B cell (primary cell): Measurements from ENCODE around the gene IL17REL. TPM values are rescaled to one million over a fixed set of nuclear protein-coding genes. Genes with fewer than 3 reads are reported as not detected.

Source experiments
- ATAC-seq: fragments of 200-7000 bp; cut with Tn5 transposase; one replicate; pipeline ENCODE4 v1.10.0; 2021; ENCODE audit warnings: low read depth, mild to moderate bottlenecking, moderate number of reproducible peaks, moderate library complexity
- CTCF ChIA-PET: fragments of 350-600 bp; sonication (Branson Sonifier 250); formaldehyde crosslinking; loops from one replicate; lab custom pipeline; 2021; ENCODE audit warnings: antibody characterized with exemption, inconsistent platforms; lab: Charles Lee
- POLR2A ChIA-PET: fragments of 350-600 bp; sonication (Branson Sonifier 250); formaldehyde crosslinking; loops from one replicate; lab custom pipeline; 2021; ENCODE audit warnings: antibody characterized with exemption; lab: Charles Lee
- DNase-seq: peaks from one replicate; pipeline ENCODE4 v3.0.0; 2013
- H2AFZ ChIP-seq: 2 replicates; pipeline ENCODE4 v1.6.1; 2012; ENCODE audit warnings: mild to moderate bottlenecking, low read depth, low read length; ENCODE audit not compliant: insufficient read depth, poor library complexity, severe bottlenecking
- H3K27ac ChIP-seq, 2 donors: 1 replicate in 1 of 2; 2 replicates in 1 of 2; pipeline ENCODE4 v1.5.1; 2012 to 2013; ENCODE audit warnings: low read length in 2 of 2, mild to moderate bottlenecking in 2 of 2, moderate library complexity in 1 of 2
- H3K27me3 ChIP-seq, 4 experiments: fragments of 200-600 bp in 1 of 4; sonication (generic) in 1 of 4; replicated peaks in 1 of 4; 1 replicate in 2 of 4; 2 replicates in 2 of 4; pipeline versions ENCODE4 v1.6.1 to v1.7.0; 2013 to 2016; ENCODE audit warnings: low read length in 3 of 4, mild to moderate bottlenecking in 2 of 4, mixed read lengths in 1 of 4, moderate library complexity in 1 of 4; ENCODE audit not compliant: insufficient read depth in 4 of 4, control insufficient read depth in 3 of 4; ENCODE audit errors: control extremely low read depth in 1 of 4
- H3K36me3 ChIP-seq, 2 experiments: replicated peaks in 1 of 2; 1 replicate in 1 of 2; 2 replicates in 1 of 2; pipeline versions ENCODE4 v1.6.1 to v1.7.1; 2013; ENCODE audit warnings: low read length in 1 of 2; ENCODE audit not compliant: insufficient read depth in 2 of 2, control insufficient read depth in 1 of 2; ENCODE audit errors: control extremely low read depth in 1 of 2, extremely low read depth in 1 of 2
- H3K4me1 ChIP-seq, 2 donors: fragments of 200-600 bp in 1 of 2; sonication (generic) in 1 of 2; 1 replicate in 1 of 2; 2 replicates in 1 of 2; pipeline versions ENCODE4 v1.5.1 to v1.6.1; 2013 to 2017; ENCODE audit warnings: low read length in 2 of 2; ENCODE audit not compliant: control insufficient read depth in 2 of 2, insufficient read depth in 2 of 2
- H3K4me2 ChIP-seq: replicated peaks from 2 replicates; pipeline ENCODE3; 2012; ENCODE audit warnings: mild to moderate bottlenecking, low read depth, low read length; ENCODE audit not compliant: poor library complexity, severe bottlenecking
- H3K4me3 ChIP-seq, 5 experiments: fragments of 200-600 bp in 1 of 5; sonication (generic) in 1 of 5; 1 replicate in 3 of 5; 2 replicates in 2 of 5; pipeline versions ENCODE4 v1.5.1 to v1.7.0; 2011 to 2016; ENCODE audit warnings: low read length in 4 of 5, mild to moderate bottlenecking in 4 of 5, low read depth in 2 of 5, control low read depth in 1 of 5, moderate library complexity in 1 of 5; ENCODE audit not compliant: insufficient read depth in 1 of 5; ENCODE audit errors: control extremely low read depth in 1 of 5, extremely low read depth in 1 of 5
- H3K79me2 ChIP-seq: fragments of 200-600 bp; sonication (generic); one replicate; pipeline ENCODE4 v1.6.0; 2016; ENCODE audit warnings: low read length; ENCODE audit not compliant: control insufficient read depth, insufficient read depth
- H3K9ac ChIP-seq: fragments of 200-600 bp; sonication (generic); 2 replicates; pipeline ENCODE4 v1.6.1; 2017; ENCODE audit warnings: mild to moderate bottlenecking, low read length, moderate library complexity
- H3K9me3 ChIP-seq, 3 donors: one replicate each; pipeline versions ENCODE4 v1.6.1 to v1.7.1; 2013; ENCODE audit warnings: low read length in 2 of 3; ENCODE audit not compliant: control insufficient read depth in 2 of 3, insufficient read depth in 1 of 3; ENCODE audit errors: control extremely low read depth in 1 of 3
- H4K20me1 ChIP-seq: 2 replicates; pipeline ENCODE4 v1.6.0; 2012; ENCODE audit warnings: mild to moderate bottlenecking, low read length; ENCODE audit not compliant: insufficient read depth, control insufficient read depth, poor library complexity, severe bottlenecking
- H3K27ac Mint-ChIP-seq: one replicate; pipeline ENCODE4 v1.8.0; 2021; ENCODE audit warnings: mixed read lengths
- H3K27me3 Mint-ChIP-seq: one replicate; pipeline ENCODE4 v1.8.0; 2021; ENCODE audit warnings: mixed read lengths
- H3K4me1 Mint-ChIP-seq: one replicate; pipeline ENCODE4 v1.8.0; 2021; ENCODE audit warnings: mixed read lengths
- H3K4me3 Mint-ChIP-seq: one replicate; pipeline ENCODE4 v1.8.0; 2021; ENCODE audit warnings: mixed read lengths
- H3K9me3 Mint-ChIP-seq: one replicate; pipeline ENCODE4 v1.8.0; 2022; ENCODE audit warnings: mixed read lengths; ENCODE audit not compliant: insufficient read depth
- CTCF ChIP-seq: fragments of 200-600 bp; IDR thresholded peaks from one replicate; pipeline ENCODE4 v1.8.0; 2022; ENCODE audit warnings: antibody characterized with exemption, mild to moderate bottlenecking
- EZH2 ChIP-seq: IDR thresholded peaks from 2 replicates; pipeline ENCODE4 v1.6.1; 2012; ENCODE audit warnings: borderline replicate concordance, low read depth, mild to moderate bottlenecking, moderate library complexity, low read length; ENCODE audit not compliant: insufficient read depth, poor library complexity, severe bottlenecking
- WGBS: methylation state at CpG from one replicate; pipeline ENCODE4 v1.1.5; 2013; ENCODE audit warnings: missing lambda C conversion rate; ENCODE audit not compliant: insufficient coverage; 5-methylcytosine and 5-hydroxymethylcytosine counted together
- intact Hi-C: fragments of 100-400 bp; cut with micrococcal nuclease; formaldehyde crosslinking; loops from one replicate; pipeline ENCODE4 v1.10.0; 2022
- polyA plus RNA-seq: library from polyadenylated mRNA; depleted of rRNA; stranded (reverse); fragments of >200 nt; gene quantifications from 2 replicates; pipeline ENCODE4 v1.2.3, GENCODE V29; 2012
- total RNA-seq, 2 donors: library from RNA; stranded (reverse); fragments of 120-200 nt in 1 of 2; gene quantifications; 1 replicate in 1 of 2; 2 replicates in 1 of 2; pipeline versions ENCODE4 v1.2.3 to v1.2.4, GENCODE V29; 2013 to 2022

Gene IL17REL
- total and polyA plus RNA-seq, 2 donors (not counting 1 experiment from before 2014, with no cell fraction given): 0.09 to 0.10 TPM

DNA sequence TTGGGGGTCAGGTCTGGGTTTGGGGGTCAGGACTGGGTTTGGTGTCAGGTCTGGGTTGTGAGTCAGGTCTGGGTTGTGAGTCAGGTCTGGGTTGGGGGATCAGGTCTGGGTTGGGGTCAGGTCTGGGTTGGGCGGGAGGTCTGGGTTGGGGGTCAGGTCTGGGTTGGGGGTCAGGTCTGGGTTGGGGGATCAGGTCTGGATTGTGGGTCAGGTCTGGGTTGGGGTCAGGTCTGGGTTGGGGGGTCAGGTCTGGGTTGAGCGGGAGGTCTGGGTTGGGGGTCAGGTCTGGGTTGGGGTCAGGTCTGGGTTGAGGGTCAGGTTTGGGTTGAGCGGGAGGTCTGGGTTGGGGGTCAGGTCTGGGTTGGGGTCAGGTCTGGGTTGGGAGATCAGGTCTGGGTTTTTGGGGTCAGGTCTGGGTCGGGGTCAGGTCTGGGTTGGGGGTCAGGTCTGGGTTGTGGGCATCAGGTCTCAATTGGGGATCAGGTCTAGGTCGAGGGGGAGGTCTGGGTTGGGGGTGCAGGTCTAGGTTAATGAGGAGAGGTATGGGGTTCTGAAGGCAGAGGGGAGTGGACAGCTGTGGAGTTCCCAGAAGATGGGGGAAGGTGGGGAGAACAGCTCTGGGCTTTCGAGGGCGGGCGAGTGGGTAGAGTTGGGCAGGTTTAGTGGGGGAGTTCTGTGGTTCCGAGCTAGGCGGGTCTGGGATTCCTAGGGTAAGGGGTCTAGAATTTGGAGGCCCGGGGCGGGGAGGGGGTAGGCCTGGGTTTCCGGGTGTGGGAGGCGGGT, 44.9 kb upstream of the IL17REL start:
- H3K79me2 ChIP-seq: no peaks in the 10 kb centered on the region
- H3K4me3 Mint-ChIP-seq: no peak overlapping the region
- peaks cover 0 to 32% (median 18%) of the 10 kb centered on the region in 4 experiments for H3K27me3 ChIP-seq
- POLR2A ChIA-PET: no interaction called here
- TF ChIP-seq CTCF: no peak
- no peak for TF ChIP-seq EZH2
- peaks cover 52% of the 10 kb centered on the region for H3K27me3 Mint-ChIP-seq
- WGBS: 89% methylated on average over 12 of the region's 14 CpGs
- intact Hi-C loops: no loop called here
- peaks cover 0 to 16% (median 8%) of the 10 kb centered on the region in 3 donors for H3K9me3 ChIP-seq
- no peak overlapping the region for H3K27ac Mint-ChIP-seq
- CTCF ChIA-PET: interaction anchor here (0.5 kb wide), 1 partner anchor 158 kb away, joined by 3 read pairs; no protein-coding TSS in a partner anchor
- peaks cover 22% of the 10 kb centered on the region for H3K4me1 Mint-ChIP-seq
- no peak for ATAC-seq
- H3K9ac ChIP-seq: no peak overlapping the region
- no peak overlapping the region for H2AFZ ChIP-seq
- H3K36me3 ChIP-seq: no peaks in the 10 kb centered on the region
- H3K9me3 Mint-ChIP-seq: peaks cover 5% of the 10 kb centered on the region
- H3K4me3 ChIP-seq: no peak overlapping the region
- H3K4me1 ChIP-seq: peaks cover 9 to 12% of the 10 kb centered on the region in 2 donors
- no peaks in the 10 kb centered on the region for H4K20me1 ChIP-seq
- H3K4me2 ChIP-seq: no peak overlapping the region
- H3K27ac ChIP-seq: no peak overlapping the region
- no peak for DNase-seq
